HL-60 (cell line): ENCODE results near the gene DIP2C.

ENCODE experiments used
- DNase-seq, 2 experiments: peaks; one replicate each; pipeline ENCODE4 v3.0.0-alpha.2; 2010 to 2020; ENCODE audit warnings: low read depth in 1 of 2, low spot score in 1 of 2
- H3K27ac ChIP-seq: fragments of 250-450 bp; sonication (Bioruptor Pico); replicated peaks from 2 replicates; pipeline ENCODE4 v1.5.1; 2020; ENCODE audit warnings: mild to moderate bottlenecking, moderate library complexity
- H3K27me3 ChIP-seq: fragments of 250-450 bp; sonication (Bioruptor Pico); 2 replicates; pipeline ENCODE4 v1.5.1; 2021; ENCODE audit warnings: mild to moderate bottlenecking, moderate library complexity; ENCODE audit not compliant: insufficient read depth, poor library complexity, severe bottlenecking
- H3K4me3 ChIP-seq: replicated peaks from 2 replicates; pipeline ENCODE4 v1.5.1; 2011; ENCODE audit warnings: mild to moderate bottlenecking, control low read depth, low read length; ENCODE audit not compliant: insufficient read depth
- GABPA ChIP-seq: IDR thresholded peaks from 2 replicates; pipeline ENCODE4 v1.6.1; 2012; ENCODE audit warnings: low read depth
- POLR2AphosphoS5 ChIP-seq: IDR thresholded peaks from 2 replicates; pipeline ENCODE4 v1.6.1; 2012; ENCODE audit warnings: low read depth
- SPI1 ChIP-seq: IDR thresholded peaks from 2 replicates; pipeline ENCODE4 v1.6.1; 2012; ENCODE audit warnings: low read depth, mild to moderate bottlenecking, borderline replicate concordance
- TF ChIP-seq, protein P1 (sequence below): IDR thresholded peaks from one replicate; pipeline ENCODE4 v1.5.1; 2011; ENCODE audit warnings: low read length, control low read depth, inconsistent platforms; ENCODE audit not compliant: insufficient read depth
- TF ChIP-seq, protein P2 (sequence below): IDR thresholded peaks from 2 replicates; pipeline ENCODE4 v1.6.1; 2012; ENCODE audit warnings: low read depth; ENCODE audit not compliant: insufficient replicate concordance

Gene DIP2C

DNA sequence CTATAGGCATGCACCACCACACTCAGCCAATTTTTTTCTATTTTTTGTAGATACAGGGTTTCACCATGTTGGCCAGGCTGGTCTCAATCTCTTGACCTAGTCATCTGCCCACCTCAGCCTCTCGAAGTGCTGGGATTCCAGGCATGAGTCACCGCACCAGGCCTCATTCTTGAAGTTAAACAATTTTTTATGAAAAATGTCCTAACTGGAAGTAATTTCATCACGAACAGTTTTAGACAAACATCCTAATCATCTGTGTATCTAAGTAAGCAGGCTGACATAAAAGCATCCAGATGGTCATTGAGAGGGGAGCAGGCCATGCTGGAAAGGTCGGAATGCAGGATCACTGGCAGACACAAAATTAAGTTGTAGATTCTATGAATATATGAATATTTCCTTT, 285.1 kb downstream of the DIP2C start:
- Histone ChIP-seq H3K4me3 (no peak overlapping the region), H3K27ac (no peak overlapping the region), H3K27me3 (no peaks in the 10 kb centered on the region)
- DNase-seq: no peak
- TF ChIP-seq POLR2AphosphoS5: no peak
- TF ChIP-seq, protein P1, sequence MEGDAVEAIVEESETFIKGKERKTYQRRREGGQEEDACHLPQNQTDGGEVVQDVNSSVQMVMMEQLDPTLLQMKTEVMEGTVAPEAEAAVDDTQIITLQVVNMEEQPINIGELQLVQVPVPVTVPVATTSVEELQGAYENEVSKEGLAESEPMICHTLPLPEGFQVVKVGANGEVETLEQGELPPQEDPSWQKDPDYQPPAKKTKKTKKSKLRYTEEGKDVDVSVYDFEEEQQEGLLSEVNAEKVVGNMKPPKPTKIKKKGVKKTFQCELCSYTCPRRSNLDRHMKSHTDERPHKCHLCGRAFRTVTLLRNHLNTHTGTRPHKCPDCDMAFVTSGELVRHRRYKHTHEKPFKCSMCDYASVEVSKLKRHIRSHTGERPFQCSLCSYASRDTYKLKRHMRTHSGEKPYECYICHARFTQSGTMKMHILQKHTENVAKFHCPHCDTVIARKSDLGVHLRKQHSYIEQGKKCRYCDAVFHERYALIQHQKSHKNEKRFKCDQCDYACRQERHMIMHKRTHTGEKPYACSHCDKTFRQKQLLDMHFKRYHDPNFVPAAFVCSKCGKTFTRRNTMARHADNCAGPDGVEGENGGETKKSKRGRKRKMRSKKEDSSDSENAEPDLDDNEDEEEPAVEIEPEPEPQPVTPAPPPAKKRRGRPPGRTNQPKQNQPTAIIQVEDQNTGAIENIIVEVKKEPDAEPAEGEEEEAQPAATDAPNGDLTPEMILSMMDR: no peak
- TF ChIP-seq, protein P2, sequence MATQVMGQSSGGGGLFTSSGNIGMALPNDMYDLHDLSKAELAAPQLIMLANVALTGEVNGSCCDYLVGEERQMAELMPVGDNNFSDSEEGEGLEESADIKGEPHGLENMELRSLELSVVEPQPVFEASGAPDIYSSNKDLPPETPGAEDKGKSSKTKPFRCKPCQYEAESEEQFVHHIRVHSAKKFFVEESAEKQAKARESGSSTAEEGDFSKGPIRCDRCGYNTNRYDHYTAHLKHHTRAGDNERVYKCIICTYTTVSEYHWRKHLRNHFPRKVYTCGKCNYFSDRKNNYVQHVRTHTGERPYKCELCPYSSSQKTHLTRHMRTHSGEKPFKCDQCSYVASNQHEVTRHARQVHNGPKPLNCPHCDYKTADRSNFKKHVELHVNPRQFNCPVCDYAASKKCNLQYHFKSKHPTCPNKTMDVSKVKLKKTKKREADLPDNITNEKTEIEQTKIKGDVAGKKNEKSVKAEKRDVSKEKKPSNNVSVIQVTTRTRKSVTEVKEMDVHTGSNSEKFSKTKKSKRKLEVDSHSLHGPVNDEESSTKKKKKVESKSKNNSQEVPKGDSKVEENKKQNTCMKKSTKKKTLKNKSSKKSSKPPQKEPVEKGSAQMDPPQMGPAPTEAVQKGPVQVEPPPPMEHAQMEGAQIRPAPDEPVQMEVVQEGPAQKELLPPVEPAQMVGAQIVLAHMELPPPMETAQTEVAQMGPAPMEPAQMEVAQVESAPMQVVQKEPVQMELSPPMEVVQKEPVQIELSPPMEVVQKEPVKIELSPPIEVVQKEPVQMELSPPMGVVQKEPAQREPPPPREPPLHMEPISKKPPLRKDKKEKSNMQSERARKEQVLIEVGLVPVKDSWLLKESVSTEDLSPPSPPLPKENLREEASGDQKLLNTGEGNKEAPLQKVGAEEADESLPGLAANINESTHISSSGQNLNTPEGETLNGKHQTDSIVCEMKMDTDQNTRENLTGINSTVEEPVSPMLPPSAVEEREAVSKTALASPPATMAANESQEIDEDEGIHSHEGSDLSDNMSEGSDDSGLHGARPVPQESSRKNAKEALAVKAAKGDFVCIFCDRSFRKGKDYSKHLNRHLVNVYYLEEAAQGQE: no peak
- TF ChIP-seq GABPA: no peak
- no peak for TF ChIP-seq SPI1

DNA sequence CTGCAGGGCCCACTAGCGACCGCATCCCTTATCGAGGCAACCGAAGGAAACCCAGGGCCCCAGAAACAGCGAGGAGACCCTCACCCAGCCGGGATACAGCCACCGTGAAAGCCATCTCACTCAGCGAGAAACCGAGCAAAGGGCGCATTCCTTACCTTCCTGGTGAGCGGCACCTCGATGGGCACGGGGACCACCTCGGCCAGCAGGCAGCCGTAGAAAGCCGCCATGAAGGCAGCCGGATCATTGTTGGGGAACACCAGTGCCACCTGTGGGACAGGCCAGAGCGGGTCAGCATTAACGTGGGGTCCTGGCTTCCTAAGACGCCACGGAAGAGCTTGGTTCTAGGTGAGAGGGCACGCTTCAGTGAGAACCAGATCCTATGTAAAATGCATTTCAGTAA, 290.5 kb downstream of the DIP2C start:
- H3K27me3 ChIP-seq: no peaks in the 10 kb centered on the region
- TF ChIP-seq, protein P1: no peak
- TF ChIP-seq SPI1 (no peak), GABPA (no peak), POLR2AphosphoS5 (no peak)
- TF ChIP-seq, protein P2: no peak
- no peak for DNase-seq
- H3K4me3 ChIP-seq: no peak overlapping the region
- H3K27ac ChIP-seq: no peak overlapping the region

DNA sequence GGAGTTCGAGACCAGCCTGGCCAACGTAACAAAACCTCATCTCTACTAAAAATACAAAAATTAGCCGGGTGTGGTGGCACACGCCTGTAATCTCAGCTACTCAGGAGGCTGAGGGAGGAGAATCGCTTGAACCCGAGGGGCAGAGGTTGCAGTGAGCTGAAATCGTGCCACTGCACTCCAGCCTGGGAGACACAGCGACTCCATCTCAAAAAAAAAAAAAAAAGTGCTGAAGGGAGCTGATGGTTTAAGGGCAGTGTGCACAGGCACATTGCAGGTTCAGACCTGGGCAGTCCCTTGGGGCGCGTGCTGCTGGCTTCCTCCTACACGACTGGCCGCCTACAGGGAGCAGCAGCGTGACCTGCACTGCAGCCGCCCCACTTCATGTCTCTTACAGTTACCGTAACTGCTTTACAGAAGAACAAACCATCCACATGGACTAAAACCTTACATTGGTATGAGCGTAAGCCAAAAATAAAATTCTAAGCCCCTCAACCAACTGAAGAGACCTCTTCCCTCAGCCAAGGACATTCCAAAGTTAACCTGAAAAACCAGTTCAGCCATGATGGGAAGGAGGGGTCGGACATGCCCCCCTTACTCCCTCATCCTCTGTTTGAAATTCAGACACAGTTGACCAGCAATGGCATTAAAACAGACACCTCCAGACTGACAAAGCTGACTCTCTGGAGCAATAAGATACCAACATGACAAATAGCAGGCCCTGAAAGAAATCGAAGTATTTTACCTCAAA, 292.0 kb downstream of the DIP2C start:
- Histone ChIP-seq H3K27ac (no peak overlapping the region), H3K4me3 (no peak overlapping the region), H3K27me3 (no peaks in the 10 kb centered on the region)
- DNase-seq: no peak
- TF ChIP-seq GABPA: no peak
- TF ChIP-seq, protein P2: no peak
